Femur (tissue), 1 donor: Measurements from ENCODE around the gene ASIC3.
"Not testable (repeated sequence)": the region's sequence is repeated elsewhere in the genome, so short reads cannot be mapped to it uniquely, and the experiment has no call there.

Experiments used
- DNase-seq: peaks from one replicate; pipeline ENCODE4 v3.0.0-alpha.2; 2017

Gene ASIC3

DNA sequence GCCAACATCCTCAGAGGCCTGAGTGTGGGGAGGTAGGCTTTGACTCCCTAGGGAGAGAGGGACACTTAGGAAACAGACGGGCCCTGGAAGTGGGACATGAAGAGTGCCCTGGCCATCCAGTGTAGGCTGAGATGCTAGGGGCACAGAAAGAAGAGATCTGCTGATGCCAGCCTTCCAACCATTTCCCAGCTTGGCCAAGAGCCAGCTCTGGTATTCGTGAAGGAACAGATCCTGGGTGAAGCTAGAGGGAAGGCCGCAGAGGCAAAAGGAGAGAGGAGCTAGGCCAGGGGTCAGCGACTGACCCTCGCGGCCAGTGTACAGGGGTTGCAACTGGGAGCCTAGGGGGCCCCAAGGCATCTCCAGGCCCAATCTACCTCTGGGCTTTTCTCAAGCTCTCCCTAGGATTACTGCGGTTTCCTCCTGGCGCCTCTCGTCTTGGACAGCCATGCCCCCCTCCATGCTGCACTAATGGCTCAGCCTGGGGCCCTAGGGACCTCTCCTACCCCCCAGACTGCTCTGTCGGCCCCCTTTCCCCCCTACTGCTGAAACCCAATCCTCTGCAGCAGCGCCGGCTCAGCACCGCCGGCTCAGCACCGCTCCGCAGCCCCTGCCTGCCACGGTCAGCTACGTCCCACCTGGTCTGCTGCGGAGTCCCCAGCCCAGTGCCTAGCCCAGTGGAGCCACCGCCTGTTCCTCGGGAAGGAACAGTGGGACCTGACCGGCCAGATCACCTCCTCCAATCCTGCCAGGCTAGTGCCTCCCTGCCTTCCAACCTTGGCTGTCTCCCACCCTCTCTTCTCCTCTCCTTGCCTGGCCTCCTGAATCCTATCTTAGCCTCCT is at the start of gene ASIC3:
TSS of gene ASIC3 (plus strand) at position 556 of the 840 bp plus-strand sequence. CDS start 355 bp downstream, outside the sequence.
- DNase-seq: no peak

DNA sequence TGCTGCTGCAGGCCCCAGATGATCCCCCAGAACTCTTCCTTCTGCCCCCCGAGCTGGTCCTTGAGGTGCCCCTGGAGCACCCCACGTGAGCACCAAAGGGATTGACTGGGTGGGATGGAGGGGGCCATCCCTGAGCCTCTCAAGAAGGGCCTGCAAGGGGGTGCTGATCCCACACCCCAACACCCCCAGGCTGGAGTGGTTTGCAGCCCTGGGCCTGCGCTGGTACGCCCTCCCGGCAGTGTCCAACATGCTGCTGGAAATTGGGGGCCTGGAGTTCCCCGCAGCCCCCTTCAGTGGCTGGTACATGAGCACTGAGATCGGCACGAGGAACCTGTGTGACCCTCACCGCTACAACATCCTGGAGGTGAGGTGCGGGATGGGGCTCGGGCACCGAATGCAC is 49.3 kb upstream of the ASIC3 start:
- no peak for DNase-seq

DNA sequence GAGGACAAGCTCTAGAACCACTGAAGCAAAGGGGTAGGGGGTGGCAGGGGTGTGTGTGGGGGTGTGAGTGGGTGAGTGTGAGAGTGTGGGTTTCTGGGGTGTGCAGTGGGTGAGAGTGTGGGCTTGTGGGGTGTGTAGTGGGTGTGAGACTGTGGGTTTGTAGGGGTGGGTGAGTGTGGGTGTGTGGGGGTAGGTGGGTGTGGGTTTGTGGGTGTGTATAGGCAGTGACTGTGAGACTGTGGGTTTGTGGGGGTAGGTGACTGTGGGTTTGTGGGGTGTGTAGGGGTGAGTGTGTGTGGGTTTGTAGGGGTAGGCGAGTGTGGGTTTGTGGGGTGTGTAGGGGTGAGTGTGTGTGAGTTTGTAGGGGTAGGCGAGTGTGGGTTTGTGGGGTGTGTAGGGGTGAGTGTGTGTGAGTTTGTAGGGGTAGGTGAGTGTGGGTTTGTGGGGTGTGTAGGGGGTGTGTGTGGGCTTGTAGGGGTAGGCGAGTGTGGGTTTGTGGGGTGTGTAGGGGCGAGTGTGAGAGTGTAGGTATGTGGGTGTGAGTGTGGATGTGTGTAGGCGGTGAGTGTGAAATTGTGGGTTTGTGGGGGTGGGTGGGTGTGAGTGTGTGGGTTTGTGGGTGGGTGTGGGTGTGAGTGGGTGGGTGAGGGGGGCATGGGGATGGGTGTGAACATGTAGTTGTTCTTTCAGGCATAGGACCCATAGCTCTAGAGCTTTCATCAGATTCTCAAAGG is 48.7 kb upstream of the ASIC3 start:
- no peak for DNase-seq

DNA sequence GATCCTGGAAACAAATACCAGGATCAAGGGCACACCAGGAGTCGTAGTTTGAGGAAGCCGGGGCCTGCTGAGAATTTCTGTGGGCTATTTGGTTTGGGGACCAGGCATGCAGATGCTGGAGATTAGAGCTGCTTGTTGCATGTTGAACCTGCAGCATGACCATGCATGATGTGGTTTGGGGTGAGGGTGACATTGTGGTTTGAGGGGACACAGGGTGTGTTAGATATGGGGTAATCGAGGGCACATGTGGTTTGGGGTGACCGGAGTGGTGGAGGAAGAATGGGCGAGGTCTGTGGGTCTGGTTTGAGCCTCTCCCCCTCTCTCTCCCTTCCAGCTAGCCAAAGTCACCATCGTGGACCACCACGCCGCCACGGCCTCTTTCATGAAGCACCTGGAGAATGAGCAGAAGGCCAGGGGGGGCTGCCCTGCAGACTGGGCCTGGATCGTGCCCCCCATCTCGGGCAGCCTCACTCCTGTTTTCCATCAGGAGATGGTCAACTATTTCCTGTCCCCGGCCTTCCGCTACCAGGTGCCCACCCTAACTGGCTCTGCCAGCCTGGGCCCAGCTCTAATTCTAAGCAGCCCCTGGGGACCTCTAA is 47.3 kb upstream of the ASIC3 start:
- DNase-seq: no peak

DNA sequence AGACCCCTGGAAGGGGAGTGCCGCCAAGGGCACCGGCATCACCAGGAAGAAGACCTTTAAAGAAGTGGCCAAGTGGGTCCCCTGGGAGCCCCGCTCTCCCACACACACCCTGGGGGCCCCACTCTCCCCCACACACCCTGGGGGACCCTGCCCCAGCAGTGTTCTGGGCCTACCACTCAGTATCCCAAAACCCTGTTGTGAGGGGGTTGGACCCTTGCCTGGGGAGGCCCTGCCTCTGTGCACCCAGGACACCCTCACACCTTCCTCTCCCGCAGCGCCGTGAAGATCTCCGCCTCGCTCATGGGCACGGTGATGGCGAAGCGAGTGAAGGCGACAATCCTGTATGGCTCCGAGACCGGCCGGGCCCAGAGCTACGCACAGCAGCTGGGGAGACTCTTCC is 46.8 kb upstream of the ASIC3 start:
- peak; percentile 16 for DNase-seq

DNA sequence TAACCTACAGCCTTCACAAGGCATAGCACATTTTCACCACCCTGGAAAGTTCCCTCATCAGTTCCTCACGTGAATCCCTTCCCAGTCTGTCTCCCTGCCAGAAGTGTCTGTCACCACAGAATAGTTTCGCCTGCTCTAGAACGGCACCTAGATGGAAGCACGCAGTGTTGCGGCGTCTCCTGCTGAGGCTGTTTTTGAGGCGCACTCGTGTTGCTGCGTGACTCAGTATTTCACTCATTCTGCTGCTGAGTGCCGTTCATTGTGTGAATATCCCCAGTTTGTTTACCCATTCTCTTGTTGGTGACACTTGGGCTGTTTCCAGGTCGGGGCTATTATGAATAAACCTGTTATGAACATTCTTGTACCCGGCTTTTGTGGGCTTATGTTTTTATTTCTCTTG is 44.8 kb upstream of the ASIC3 start:
- no peak for DNase-seq

DNA sequence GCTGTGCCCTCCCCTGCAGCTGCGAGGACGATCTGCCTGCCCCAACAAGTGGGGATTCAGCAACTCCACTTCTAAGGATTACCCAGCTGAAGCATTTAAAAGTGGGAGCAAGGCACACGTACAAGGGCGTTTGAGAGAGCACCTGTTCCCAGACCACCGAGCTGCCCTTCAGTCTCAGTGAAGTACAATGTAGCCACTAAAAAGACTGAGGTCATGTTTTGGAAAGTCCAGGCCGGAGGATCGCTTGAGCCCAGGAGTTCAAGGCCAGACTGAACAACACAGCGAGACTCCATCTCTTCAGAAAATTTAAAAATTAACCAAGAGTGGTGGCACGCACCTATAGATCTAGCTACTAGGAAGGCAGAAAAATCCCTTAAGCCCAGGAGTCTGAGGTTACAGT is 42.8 kb upstream of the ASIC3 start:
- no peak for DNase-seq

DNA sequence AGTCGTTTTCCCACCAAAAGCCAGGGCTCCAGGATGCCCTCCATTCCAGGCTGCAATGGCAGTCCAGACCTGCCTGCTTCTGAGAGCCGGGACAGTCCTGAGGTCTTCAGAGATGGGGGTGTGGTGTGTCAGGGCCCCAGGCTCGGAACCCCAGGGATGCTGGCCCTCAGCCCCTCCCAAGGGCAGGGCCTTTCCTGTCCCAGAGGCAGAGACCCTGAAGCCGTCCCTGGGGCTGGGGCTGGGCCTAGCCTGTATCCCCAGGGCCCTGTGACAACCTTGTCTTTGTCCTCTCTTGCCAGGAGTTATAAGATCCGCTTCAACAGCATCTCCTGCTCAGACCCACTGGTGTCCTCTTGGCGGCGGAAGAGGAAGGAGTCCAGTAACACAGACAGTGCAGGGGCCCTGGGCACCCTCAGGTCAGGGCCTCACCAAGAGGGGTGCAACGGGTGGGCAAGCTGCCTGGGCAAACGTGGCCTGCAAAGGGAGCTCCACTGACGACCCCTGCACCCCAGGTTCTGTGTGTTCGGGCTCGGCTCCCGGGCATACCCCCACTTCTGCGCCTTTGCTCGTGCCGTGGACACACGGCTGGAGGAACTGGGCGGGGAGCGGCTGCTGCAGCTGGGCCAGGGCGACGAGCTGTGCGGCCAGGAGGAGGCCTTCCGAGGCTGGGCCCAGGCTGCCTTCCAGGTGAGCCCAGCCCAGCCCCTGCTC is 41.6 kb upstream of the ASIC3 start:
- DNase-seq: peak; percentile 16

DNA sequence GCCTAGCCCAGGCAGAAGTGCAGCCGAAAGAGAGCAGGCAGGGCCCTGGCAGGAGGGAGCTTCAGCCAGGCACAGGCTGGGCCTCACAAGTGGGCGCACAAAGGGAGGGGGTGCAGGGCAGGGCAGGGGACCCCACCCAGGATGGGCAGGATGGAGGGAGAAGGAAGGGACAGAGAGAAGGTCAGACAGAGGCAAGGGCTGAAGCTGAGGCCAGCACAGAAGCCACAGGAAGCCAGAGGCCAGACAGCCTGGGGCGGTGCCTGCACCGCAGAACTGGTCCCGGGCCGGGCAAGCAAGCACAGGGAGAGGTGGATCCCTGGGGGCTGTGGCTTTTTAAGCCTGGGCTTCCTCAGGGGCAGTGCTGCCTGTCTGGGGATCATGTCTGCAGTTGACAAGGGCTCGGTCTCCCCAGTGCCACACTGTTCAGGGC is 40.8 kb upstream of the ASIC3 start:
- peak; percentile 74 for DNase-seq

DNA sequence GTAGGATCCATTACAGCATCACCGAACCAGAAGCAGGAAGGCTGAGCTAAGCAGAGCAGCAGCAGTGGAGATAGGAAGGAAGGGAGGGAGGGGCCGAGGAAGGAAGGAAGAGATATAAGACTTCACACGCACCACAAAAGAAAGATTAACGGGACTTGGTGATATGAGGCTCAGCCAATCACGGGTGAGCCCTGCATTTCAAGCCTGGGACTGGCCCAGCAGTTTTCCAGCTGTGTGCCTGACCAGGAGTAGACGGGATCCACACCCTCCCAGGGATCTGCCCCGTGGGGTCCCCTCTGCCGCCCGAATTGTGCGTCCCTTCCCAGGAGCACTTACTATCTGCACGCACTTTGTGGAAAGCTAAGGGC is 40.2 kb upstream of the ASIC3 start:
- DNase-seq: peak; percentile 25

DNA sequence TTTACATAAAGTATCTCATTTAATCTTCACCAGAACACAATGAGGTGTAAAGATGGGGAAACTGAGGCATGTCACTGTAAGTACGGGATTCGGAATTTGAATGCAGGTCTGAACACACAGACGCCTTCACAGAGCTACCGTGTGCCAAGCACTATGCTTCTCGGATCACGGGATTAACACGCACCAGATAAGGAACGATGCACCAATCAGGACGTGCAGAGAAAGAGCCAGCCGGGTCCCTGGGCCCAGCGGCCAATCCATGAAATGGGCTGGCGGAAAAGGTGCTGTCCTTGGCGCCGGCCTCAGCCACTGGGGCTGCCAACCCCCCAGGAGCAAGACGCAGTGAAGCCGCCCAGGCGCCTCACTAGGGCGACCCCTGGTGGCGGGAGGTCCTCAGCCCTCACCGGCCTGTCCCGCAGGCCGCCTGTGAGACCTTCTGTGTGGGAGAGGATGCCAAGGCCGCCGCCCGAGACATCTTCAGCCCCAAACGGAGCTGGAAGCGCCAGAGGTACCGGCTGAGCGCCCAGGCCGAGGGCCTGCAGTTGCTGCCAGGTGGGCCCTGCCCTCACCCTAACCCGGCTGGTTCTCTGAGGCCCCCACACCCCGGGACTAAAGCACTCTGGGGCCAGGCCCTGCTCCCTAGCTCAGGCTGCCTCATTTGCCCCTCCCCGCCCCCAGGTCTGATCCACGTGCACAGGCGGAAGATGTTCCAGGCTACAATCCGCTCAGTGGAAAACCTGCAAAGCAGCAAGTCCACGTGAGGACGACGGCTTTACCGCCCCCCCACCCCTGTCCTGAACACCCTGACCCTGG is 39.6 kb upstream of the ASIC3 start:
- DNase-seq: peak; percentile 61

DNA sequence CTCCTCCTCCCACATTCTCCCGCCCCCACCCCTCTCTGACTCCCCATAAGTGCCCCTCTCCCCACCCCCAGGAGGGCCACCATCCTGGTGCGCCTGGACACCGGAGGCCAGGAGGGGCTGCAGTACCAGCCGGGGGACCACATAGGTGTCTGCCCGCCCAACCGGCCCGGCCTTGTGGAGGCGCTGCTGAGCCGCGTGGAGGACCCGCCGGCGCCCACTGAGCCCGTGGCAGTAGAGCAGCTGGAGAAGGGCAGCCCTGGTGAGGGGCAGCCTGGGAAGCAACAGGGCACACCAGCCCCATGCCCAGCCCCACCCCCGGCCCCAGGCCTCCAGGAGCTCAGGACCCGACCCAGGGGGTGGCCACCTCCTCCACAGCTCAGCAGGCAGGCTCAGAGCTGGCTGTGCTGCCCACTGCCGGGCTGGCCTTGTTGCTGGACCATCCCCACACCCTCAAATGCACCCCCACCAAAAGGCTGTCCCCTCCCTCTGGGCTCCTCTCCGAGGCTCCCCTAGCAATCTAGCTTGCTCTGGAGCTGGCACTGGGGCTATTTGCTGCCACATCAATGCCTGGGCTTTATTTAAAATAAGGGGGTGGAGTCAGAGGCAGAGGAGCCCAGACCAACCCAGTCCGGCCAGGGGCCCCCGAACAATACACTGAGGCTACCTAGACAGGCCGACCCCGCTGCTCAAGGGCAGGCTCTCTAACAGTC is 38.8 kb upstream of the ASIC3 start:
- peak; percentile 67 for DNase-seq

DNA sequence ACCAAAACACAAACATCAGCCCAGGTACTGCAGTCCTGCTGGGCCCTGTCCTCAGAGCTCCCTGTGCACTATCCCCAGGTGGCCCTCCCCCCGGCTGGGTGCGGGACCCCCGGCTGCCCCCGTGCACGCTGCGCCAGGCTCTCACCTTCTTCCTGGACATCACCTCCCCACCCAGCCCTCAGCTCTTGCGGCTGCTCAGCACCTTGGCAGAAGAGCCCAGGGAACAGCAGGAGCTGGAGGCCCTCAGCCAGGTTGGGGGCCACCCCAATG is 38.4 kb upstream of the ASIC3 start:
- peak; percentile 14 for DNase-seq

DNA sequence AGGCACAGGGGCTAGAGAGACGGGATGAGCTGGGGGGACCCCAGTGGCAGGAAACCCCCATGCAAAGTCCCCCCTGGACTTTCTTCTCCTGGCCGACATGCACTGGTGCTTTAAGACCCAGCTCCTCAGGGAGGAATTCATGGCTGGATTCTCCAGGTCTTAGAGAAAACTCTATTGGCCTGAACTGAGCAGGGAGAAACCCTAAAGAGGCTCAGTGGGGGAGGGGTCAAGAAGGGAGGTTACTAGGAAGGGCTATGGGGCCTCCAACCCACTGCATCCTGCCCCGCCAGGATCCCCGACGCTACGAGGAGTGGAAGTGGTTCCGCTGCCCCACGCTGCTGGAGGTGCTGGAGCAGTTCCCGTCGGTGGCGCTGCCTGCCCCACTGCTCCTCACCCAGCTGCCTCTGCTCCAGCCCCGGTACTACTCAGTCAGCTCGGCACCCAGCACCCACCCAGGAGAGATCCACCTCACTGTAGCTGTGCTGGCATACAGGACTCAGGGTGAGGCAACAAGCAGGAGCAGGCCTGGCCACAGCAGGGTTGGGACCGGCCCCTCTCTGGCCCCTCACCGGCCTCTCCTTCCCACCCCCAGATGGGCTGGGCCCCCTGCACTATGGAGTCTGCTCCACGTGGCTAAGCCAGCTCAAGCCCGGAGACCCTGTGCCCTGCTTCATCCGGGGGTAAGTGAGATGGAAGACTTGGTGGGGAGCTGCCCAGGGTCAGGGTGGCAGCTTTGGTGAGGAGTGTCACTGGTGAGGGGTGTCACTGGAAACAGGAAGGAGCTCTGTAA is 37.8 kb upstream of the ASIC3 start:
- DNase-seq: peak; percentile 51

DNA sequence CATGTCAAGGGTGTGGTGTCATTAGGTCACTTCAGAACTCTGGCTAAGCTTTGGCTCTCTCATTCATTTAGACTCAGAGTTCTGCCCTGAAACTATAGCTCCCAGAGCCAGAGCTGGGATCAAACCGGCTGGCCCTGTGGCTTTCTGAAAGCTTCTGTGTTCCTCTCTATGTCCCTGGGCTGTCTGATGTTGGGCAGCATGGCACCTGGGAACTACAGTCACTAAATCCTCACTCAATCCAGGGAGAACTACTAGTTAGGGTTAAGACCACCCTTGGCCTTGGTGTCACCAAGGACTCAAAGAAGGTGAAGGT is 37.3 kb upstream of the ASIC3 start:
- no peak for DNase-seq

DNA sequence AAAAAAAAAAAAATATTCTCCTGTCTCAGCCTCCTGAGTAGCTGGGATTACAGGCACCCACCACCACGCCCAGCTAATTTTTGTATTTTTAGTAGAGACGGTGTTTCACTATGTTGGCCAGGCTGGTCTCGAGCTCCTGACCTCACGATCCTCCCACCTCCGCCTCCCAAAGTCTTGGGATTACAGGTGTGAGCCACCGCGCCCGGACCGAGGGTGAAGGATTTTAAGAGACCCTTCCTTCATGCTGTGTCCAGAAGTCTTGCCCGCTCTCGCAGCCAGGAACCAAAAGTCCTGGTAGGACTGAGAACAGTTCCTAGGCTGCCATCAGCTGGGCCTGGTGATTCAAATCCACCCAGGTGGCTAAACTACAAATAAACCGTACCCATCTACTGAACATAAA is 36.7 kb upstream of the ASIC3 start:
- not testable (repeated sequence) for DNase-seq

DNA sequence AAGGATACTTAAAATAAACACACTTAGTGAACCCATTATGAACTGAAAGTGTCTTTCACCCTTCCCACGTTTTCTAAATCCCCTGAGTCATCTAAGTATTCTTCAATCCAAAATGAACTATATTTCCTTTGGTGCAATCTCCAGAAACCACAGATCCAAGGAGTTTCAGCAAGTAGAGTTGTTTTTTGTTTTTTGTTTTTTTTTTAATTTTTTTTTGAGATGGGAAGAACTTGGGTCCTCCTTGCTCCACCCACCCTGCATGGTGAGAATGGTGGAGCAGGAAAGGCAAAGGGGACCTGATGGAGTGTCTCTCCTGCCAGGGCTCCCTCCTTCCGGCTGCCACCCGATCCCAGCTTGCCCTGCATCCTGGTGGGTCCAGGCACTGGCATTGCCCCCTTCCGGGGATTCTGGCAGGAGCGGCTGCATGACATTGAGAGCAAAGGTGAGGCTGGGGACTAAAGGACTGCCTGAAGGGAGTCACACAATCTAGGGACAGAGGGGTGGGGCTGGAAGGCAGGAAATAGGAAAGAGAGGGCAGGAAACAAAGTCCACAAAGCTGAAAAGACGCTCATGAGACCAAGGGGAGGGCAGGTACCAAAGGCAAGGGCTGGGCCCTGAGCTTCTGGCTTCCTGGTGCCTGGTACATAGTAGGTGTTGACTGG is 36.2 kb upstream of the ASIC3 start:
- no peak for DNase-seq

DNA sequence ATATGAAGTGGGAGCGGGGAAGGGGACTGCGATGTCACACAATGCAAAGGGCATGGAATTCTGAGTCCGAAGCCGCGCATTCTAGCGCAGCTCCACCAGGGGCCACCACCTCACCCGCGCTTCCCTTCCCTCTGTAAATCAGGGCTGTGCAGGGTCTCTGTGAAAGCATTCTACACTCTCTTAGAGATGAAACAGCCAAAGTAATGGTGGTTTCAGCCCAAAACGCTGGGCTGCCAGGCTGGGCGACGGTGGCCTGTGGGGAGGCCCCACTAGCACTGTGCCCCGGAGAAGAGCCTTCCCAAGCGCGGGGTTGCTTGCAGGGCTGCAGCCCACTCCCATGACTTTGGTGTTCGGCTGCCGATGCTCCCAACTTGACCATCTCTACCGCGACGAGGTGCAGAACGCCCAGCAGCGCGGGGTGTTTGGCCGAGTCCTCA is 35.4 kb upstream of the ASIC3 start:
- peak; percentile 63 for DNase-seq

DNA sequence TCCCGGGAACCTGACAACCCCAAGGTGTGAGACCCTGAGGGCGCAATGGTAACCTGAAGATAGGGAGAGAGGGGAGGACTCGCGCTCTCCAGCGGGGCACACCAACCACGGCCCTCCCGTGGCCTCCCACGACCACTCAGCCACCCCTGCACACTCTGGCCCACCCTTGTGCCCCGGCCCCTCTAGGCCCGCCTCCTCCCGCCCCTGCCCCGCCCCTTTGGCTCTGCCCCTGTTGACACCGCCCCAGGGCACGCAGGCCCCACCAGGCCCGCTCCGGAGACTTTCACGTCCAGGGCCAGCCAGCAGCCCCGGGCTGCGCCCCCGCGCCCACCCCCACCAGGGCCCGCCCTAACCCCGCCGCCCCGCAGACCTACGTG is 35.0 kb upstream of the ASIC3 start:
- DNase-seq: no peak

DNA sequence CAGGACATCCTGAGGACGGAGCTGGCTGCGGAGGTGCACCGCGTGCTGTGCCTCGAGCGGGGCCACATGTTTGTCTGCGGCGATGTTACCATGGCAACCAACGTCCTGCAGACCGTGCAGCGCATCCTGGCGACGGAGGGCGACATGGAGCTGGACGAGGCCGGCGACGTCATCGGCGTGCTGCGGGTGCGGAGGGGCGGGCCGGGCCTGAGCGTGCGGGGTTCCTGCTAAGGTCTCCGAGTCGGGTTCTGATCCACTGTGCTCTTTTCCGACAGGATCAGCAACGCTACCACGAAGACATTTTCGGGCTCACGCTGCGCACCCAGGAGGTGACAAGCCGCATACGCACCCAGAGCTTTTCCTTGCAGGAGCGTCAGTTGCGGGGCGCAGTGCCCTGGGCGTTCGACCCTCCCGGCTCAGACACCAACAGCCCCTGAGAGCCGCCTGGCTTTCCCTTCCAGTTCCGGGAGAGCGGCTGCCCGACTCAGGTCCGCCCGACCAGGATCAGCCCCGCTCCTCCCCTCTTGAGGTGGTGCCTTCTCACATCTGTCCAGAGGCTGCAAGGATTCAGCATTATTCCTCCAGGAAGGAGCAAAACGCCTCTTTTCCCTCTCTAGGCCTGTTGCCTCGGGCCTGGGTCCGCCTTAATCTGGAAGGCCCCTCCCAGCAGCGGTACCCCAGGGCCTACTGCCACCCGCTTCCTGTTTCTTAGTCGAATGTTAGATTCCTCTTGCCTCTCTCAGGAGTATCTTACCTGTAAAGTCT is 34.4 kb upstream of the ASIC3 start:
- peak; percentile 89 for DNase-seq
